ENCODE data around the gene CD79A. TPM values are rescaled to one million over a fixed set of nuclear protein-coding genes. Genes with fewer than 3 reads are reported as not detected.
"Not testable (repeated sequence)": the region's sequence is repeated elsewhere in the genome, so short reads cannot be mapped to it uniquely, and the experiment has no call there.

Gene CD79A
- polyA plus RNA-seq, 1 donor from 2014 or later = 3,141 TPM

GRCh38 chr19:41870401-41870873 lies 6.6 kb upstream of the CD79A start:
- Mint-ChIP-seq H3K9me3 (no peaks in the 10 kb centered on the region), H3K4me3 (peak overlapping the region in 2 of 4 donors; percentile 8 to 53), H3K36me3 (peaks cover 2% of the 10 kb centered on the region), H3K4me1 (peaks cover 32 to 41% (median 39%) of the 10 kb centered on the region in 3 donors), H3K27me3 (no peaks in the 10 kb centered on the region), H3K27ac (peak overlapping the region; percentile 59 to 96 (median 78))

GRCh38 chr19:41871573-41872383 lies 5.3 kb upstream of the CD79A start:
- H3K9me3 Mint-ChIP-seq = no peaks in the 10 kb centered on the region
- H3K27ac Mint-ChIP-seq = peak overlapping the region; percentile 93 to 96 (median 94)
- no peaks in the 10 kb centered on the region for H3K27me3 Mint-ChIP-seq
- H3K4me3 Mint-ChIP-seq = peak overlapping the region; percentile 62 to 82 (median 82)
- peaks cover 2% of the 10 kb centered on the region for H3K36me3 Mint-ChIP-seq
- peaks cover 40 to 46% (median 45%) of the 10 kb centered on the region in 3 donors for H3K4me1 Mint-ChIP-seq

GRCh38 chr19:41872384-41872774 lies 4.7 kb upstream of the CD79A start:
- Mint-ChIP-seq H3K4me3 (peak overlapping the region in 2 of 4 donors; percentile 65 to 81), H3K36me3 (peaks cover 2% of the 10 kb centered on the region), H3K9me3 (no peaks in the 10 kb centered on the region), H3K4me1 (peaks cover 41 to 45% (median 44%) of the 10 kb centered on the region in 3 donors), H3K27ac (peak overlapping the region; percentile 76 to 93 (median 83)), H3K27me3 (no peaks in the 10 kb centered on the region)

- peaks cover 2% of the 10 kb centered on the region for H3K36me3 Mint-ChIP-seq
These were observed 4.1 kb upstream of the CD79A start for GRCh38 chr19:41872775-41873647.

GRCh38 chr19:41875973-41876372 lies 1.1 kb upstream of the CD79A start:
- H3K36me3 Mint-ChIP-seq, H3K9me3 Mint-ChIP-seq, H3K27me3 Mint-ChIP-seq: not testable (repeated sequence)
- H3K4me3 Mint-ChIP-seq = peak overlapping the region; percentile 84 to 99 (median 92)
- peaks cover 32 to 44% (median 36%) of the 10 kb centered on the region in 3 donors for H3K4me1 Mint-ChIP-seq
- H3K27ac Mint-ChIP-seq = peak overlapping the region; percentile 98 to 100 (median 99)

More at GRCh38 chr19:41872775-41873647, 4.1 kb upstream of the CD79A start:
- Mint-ChIP-seq H3K9me3 (no peaks in the 10 kb centered on the region), H3K4me3 (peak overlapping the region in 3 of 4 donors; percentile 65 to 78 (median 76)), H3K27me3 (no peaks in the 10 kb centered on the region), H3K27ac (peak overlapping the region; percentile 76 to 93 (median 83)), H3K4me1 (peaks cover 37 to 42% (median 41%) of the 10 kb centered on the region in 3 donors)

GRCh38 chr19:41877916-41878905 lies 1.1 kb downstream of the CD79A start:
- Mint-ChIP-seq H3K27me3 (no peaks in the 10 kb centered on the region), H3K9me3 (no peaks in the 10 kb centered on the region), H3K4me3 (peak overlapping the region; percentile 93 to 100 (median 98)), H3K36me3 (peaks cover 3% of the 10 kb centered on the region), H3K27ac (peak overlapping the region; percentile 98 to 100 (median 99)), H3K4me1 (peaks cover 26 to 36% (median 30%) of the 10 kb centered on the region in 3 donors)

GRCh38 chr19:41879080-41879479 lies 2.0 kb downstream of the CD79A start:
- peak overlapping the region; percentile 93 to 100 (median 99) for H3K27ac Mint-ChIP-seq
- H3K4me3 Mint-ChIP-seq = peak overlapping the region; percentile 93 to 100 (median 98)
- H3K4me1 Mint-ChIP-seq = peaks cover 27 to 37% (median 30%) of the 10 kb centered on the region in 3 donors
- H3K36me3 Mint-ChIP-seq = peaks cover 3% of the 10 kb centered on the region
- no peaks in the 10 kb centered on the region for H3K27me3 Mint-ChIP-seq
- H3K9me3 Mint-ChIP-seq = no peaks in the 10 kb centered on the region

GRCh38 chr19:41879670-41880328 lies 2.7 kb downstream of the CD79A start:
- peaks cover 27 to 34% (median 34%) of the 10 kb centered on the region in 3 donors for H3K4me1 Mint-ChIP-seq
- no peaks in the 10 kb centered on the region for H3K27me3 Mint-ChIP-seq
- H3K9me3 Mint-ChIP-seq = no peaks in the 10 kb centered on the region
- peak overlapping the region; percentile 93 to 100 (median 99) for H3K27ac Mint-ChIP-seq
- peaks cover 3% of the 10 kb centered on the region for H3K36me3 Mint-ChIP-seq
- peak overlapping the region; percentile 93 to 100 (median 98) for H3K4me3 Mint-ChIP-seq

- no peaks in the 10 kb centered on the region for H3K9me3 Mint-ChIP-seq
- H3K36me3 Mint-ChIP-seq = peaks cover 3% of the 10 kb centered on the region
- peak overlapping the region; percentile 78 to 99 (median 93) for H3K27ac Mint-ChIP-seq
- H3K4me1 Mint-ChIP-seq = peaks cover 29 to 38% (median 32%) of the 10 kb centered on the region in 3 donors
- H3K27me3 Mint-ChIP-seq = no peaks in the 10 kb centered on the region
- H3K4me3 Mint-ChIP-seq = peak overlapping the region; percentile 93 to 100 (median 98)
These were observed 3.2 kb downstream of the CD79A start for GRCh38 chr19:41880329-41880708.

GRCh38 chr19:41882568-41883462 lies 5.7 kb downstream of the CD79A start, which contains the start of gene ARHGEF1:
Gene ARHGEF1 (plus strand): TSS chr19:41883184. CDS start chr19:41888083, 4,899 bp downstream.
- H3K4me3 Mint-ChIP-seq = peak within 1 kb of the TSS; percentile 98 to 100 (median 99)
- H3K27ac Mint-ChIP-seq = peak within 1 kb of the TSS; percentile 97 to 99 (median 98)
- H3K9me3 Mint-ChIP-seq = no peaks in the 10 kb centered on the region
- no peaks in the 10 kb centered on the region for H3K27me3 Mint-ChIP-seq
- H3K4me1 Mint-ChIP-seq = peaks cover 26 to 45% (median 37%) of the 10 kb centered on the region in 3 donors
- H3K36me3 Mint-ChIP-seq = peaks cover 5% of the 10 kb centered on the region

GRCh38 chr19:41883463-41883820 lies 6.4 kb downstream of the CD79A start:
- H3K36me3 Mint-ChIP-seq = peaks cover 5% of the 10 kb centered on the region
- peak overlapping the region; percentile 92 to 99 (median 96) for H3K27ac Mint-ChIP-seq
- no peaks in the 10 kb centered on the region for H3K9me3 Mint-ChIP-seq
- no peaks in the 10 kb centered on the region for H3K27me3 Mint-ChIP-seq
- peak overlapping the region; percentile 88 to 99 (median 98) for H3K4me3 Mint-ChIP-seq
- H3K4me1 Mint-ChIP-seq = peaks cover 31 to 51% (median 41%) of the 10 kb centered on the region in 3 donors

- Mint-ChIP-seq H3K36me3 (peaks cover 5% of the 10 kb centered on the region), H3K4me1 (peaks cover 33 to 51% (median 42%) of the 10 kb centered on the region in 3 donors), H3K4me3 (peak overlapping the region; percentile 88 to 99 (median 98)), H3K27ac (peak overlapping the region; percentile 92 to 99 (median 96)), H3K27me3 (no peaks in the 10 kb centered on the region), H3K9me3 (no peaks in the 10 kb centered on the region)
These were observed 7.0 kb downstream of the CD79A start for GRCh38 chr19:41883821-41884733.
